GM12878 (cell line): Measurements from ENCODE around the gene ZNF420. TPM values are rescaled to one million over a fixed set of nuclear protein-coding genes. Genes with fewer than 3 reads are reported as not detected.
A peak's percentile ranks its signal among the peaks of the same experiment; 100 is the strongest.

ENCODE experiments used
- ATAC-seq: fragments of 200-7000 bp; cut with Tn5 transposase; 3 replicates; pipeline ENCODE4 v1.9.1; 2020; ENCODE audit warnings: mild to moderate bottlenecking, moderate library complexity
- BruUV-seq: library from RNA; stranded (reverse); fragments of 400-500 nt; replicated peaks from 2 replicates; lab custom pipeline; 2021; lab: Mats Ljungman, UMichigan
- CTCF ChIA-PET: fragments of 300-600 bp; sonication (Branson Sonifier 250); formaldehyde crosslinking; extraction: SDS; loops from one replicate; lab custom pipeline; 2021; ENCODE audit warnings: inconsistent platforms; lab: Yijun Ruan, JAX
- POLR2A ChIA-PET: fragments of 350-600 bp; formaldehyde crosslinking; extraction: SDS; loops from one replicate; lab custom pipeline; 2021; ENCODE audit warnings: inconsistent platforms; lab: Charles Lee
- RAD21 ChIA-PET: fragments of 300-600 bp; sonication (Branson Sonifier 250); formaldehyde crosslinking; loops from one replicate; lab custom pipeline; 2023; ENCODE audit warnings: antibody characterized with exemption; ENCODE audit not compliant: unreplicated experiment; lab: Charles Lee
- SMC1A ChIA-PET: fragments of 300-600 bp; sonication (Branson Sonifier 250); formaldehyde crosslinking; loops from one replicate; lab custom pipeline; 2023; ENCODE audit not compliant: unreplicated experiment, uncharacterized antibody; lab: Charles Lee
- DNase-seq: peaks from one replicate; pipeline ENCODE4 v3.0.0-alpha.2; 2011; ENCODE audit warnings: low read depth, low spot score
- FAIRE-seq: peaks from 3 replicates; lab custom pipeline; 2011; peaks lifted over from hg19 to GRCh38; lab: Jason Lieb, UNC
- H2AFZ ChIP-seq: 2 replicates; pipeline ENCODE4 v1.6.0; 2011; ENCODE audit warnings: low read depth, low read length, control low read depth; ENCODE audit not compliant: control insufficient read depth
- H3K27ac ChIP-seq: 2 replicates; pipeline ENCODE4 v1.5.1; 2011; ENCODE audit warnings: control low read depth; ENCODE audit not compliant: control insufficient read depth, insufficient read depth
- H3K27me3 ChIP-seq, 2 experiments: replicated peaks in 1 of 2; 2 replicates each; pipeline versions ENCODE4 v1.6.0 to v1.6.1; 2011; ENCODE audit warnings: low read length in 1 of 2; ENCODE audit not compliant: control insufficient read depth in 2 of 2, insufficient read depth in 2 of 2
- H3K36me3 ChIP-seq, 2 experiments: 2 replicates each; pipeline ENCODE4 v1.5.1; 2011; ENCODE audit warnings: low read length in 1 of 2; ENCODE audit not compliant: control insufficient read depth in 2 of 2, insufficient read depth in 2 of 2
- H3K4me1 ChIP-seq: 2 replicates; pipeline ENCODE4 v1.6.1; 2011; ENCODE audit warnings: mild to moderate bottlenecking, low read length, moderate library complexity, mixed read lengths; ENCODE audit not compliant: control insufficient read depth, insufficient read depth
- H3K4me2 ChIP-seq: 2 replicates; pipeline ENCODE4 v1.6.0; 2011; ENCODE audit warnings: control low read depth; ENCODE audit not compliant: control insufficient read depth, insufficient read depth
- H3K4me3 ChIP-seq: fragments of 200-600 bp; sonication (generic); 2 replicates; pipeline ENCODE4 v1.5.1; 2016
- H3K79me2 ChIP-seq: 2 replicates; pipeline ENCODE4 v1.6.0; 2011; ENCODE audit warnings: low read length; ENCODE audit not compliant: control insufficient read depth, insufficient read depth
- H3K9ac ChIP-seq: 2 replicates; pipeline ENCODE4 v1.8.0; 2011; ENCODE audit warnings: low read length, control low read depth, mixed read lengths; ENCODE audit not compliant: control insufficient read depth, insufficient read depth
- H3K9me3 ChIP-seq: replicated peaks from 3 replicates; pipeline ENCODE4 v1.5.1; 2011; ENCODE audit warnings: mild to moderate bottlenecking, low read length; ENCODE audit not compliant: control insufficient read depth, insufficient read depth
- H4K20me1 ChIP-seq: 2 replicates; pipeline ENCODE4 v1.6.0; 2011; ENCODE audit not compliant: control insufficient read depth, insufficient read depth
- CREB1 ChIP-seq: IDR thresholded peaks from 2 replicates; pipeline ENCODE4 v1.6.1; 2012; ENCODE audit warnings: low read depth, mild to moderate bottlenecking, inconsistent platforms
- HSF1 ChIP-seq: fragments of 150-350 bp; IDR thresholded peaks from 2 replicates; pipeline ENCODE4 v1.6.1; 2014; ENCODE audit warnings: mild to moderate bottlenecking, low read depth, low read length
- NBN ChIP-seq: fragments of 450-650 bp; IDR thresholded peaks from 2 replicates; pipeline ENCODE4 v1.6.1; 2016
- RUNX3 ChIP-seq: IDR thresholded peaks from 2 replicates; pipeline ENCODE4 v1.6.1; 2012; ENCODE audit warnings: low read length, inconsistent platforms
- SMAD1 ChIP-seq: fragments of 450-650 bp; IDR thresholded peaks from 2 replicates; pipeline ENCODE4 v1.6.1; 2018; ENCODE audit warnings: mild to moderate bottlenecking, low read depth; ENCODE audit not compliant: partially characterized antibody
- SP1 ChIP-seq: IDR thresholded peaks from one replicate; pipeline ENCODE4 v1.6.1; 2011; ENCODE audit warnings: low read depth, low read length
- WRNIP1 ChIP-seq: IDR thresholded peaks from 2 replicates; pipeline ENCODE4 v1.6.1; 2011; ENCODE audit warnings: low read depth, low read length, improper control_type of control experiment, borderline replicate concordance
- WGBS: methylation state at CpG from one replicate; pipeline ENCODE4 v1.1.6; 2016; ENCODE audit warnings: low lambda C conversion rate; ENCODE audit not compliant: insufficient replicate concordance, insufficient coverage; ENCODE audit errors: missing lambda C conversion rate; 5-methylcytosine and 5-hydroxymethylcytosine counted together
- in situ Hi-C: fragments of 300-500 bp; cut with MboI; formaldehyde crosslinking; loops from 9 replicates; pipeline ENCODE4 v1.14.3; 2018; ENCODE audit warnings: mixed read lengths
- intact Hi-C: fragments of 100-400 bp; cut with micrococcal nuclease; formaldehyde crosslinking; loops from one replicate; pipeline ENCODE4 v1.14.2; 2022; ENCODE audit not compliant: unreplicated experiment
- polyA plus RNA-seq, 11 experiments: library from polyadenylated mRNA; depleted of rRNA in 4 of 11; unstranded in 6 of 11; stranded (reverse) in 5 of 11; fragments of >200 nt; fragmentation: Nextera tagmentation in 4 of 11; fragmentation: Illumina TruSeq in 1 of 11; extraction: Ambion mirVana in 4 of 11; extraction: Trizol in 1 of 11; gene quantifications; 1 replicate in 1 of 11; 2 replicates in 10 of 11; pipeline versions ENCODE4 v1.2.1 to v1.2.3, GENCODE V29; 2011 to 2016; ENCODE audit warnings: inconsistent platforms in 2 of 11, missing spikeins in 2 of 11, low read depth in 1 of 11
- total RNA-seq, 4 experiments: library from RNA; depleted of rRNA in 3 of 4; stranded (reverse); fragments of >200 nt in 3 of 4; fragmentation: Illumina TruSeq in 1 of 4; extraction: Trizol in 1 of 4; gene quantifications; 2 replicates each; pipeline versions ENCODE4 v1.2.1 to v1.2.3, GENCODE V29; 2013 to 2021

The ZNF420 gene
- total and polyA plus RNA-seq, 10 of the 15 experiments (the other 5 are each of a cell fraction or from before 2014, with no cell fraction given): 4.5 to 11.4 (median 7.1) TPM

- in situ Hi-C loops (no loop called here), intact Hi-C loops (loop anchor here (5.0 kb wide), 2 partner anchors 95 to 140 kb away; partner anchors contain the start of genes ZNF383 and ZNF585A)
- TSS peak; percentile 94 for BruUV-seq
- Histone ChIP-seq H3K4me1 (peaks cover 6% of the 10 kb centered on the region), H4K20me1 (no peaks in the 10 kb centered on the region), H3K27me3 (no peaks in the 10 kb centered on the region), H3K27ac (peak overlapping the region; percentile 83), H3K9me3 (peaks cover 3% of the 10 kb centered on the region), H3K9ac (peak overlapping the region; percentile 96), H3K79me2 (peaks cover 12% of the 10 kb centered on the region), H2AFZ (peak overlapping the region; percentile 99), H3K4me3 (peak overlapping the region; percentile 88), H3K36me3 (no peaks in the 10 kb centered on the region), H3K4me2 (peak overlapping the region; percentile 83)
- ChIA-PET RAD21 (interaction anchor here (1.1 to 1.3 kb wide), 3 partner anchors 227 to 949 kb away, joined by 3 to 4 read pairs (median 3); partner anchors contain the start of genes ZNF345, ZNF540 and ZNF571), SMC1A (no interaction called here), CTCF (interaction anchor here (0.6 kb wide), 1 partner anchor 26 kb away, joined by 3 read pairs; no protein-coding TSS in a partner anchor), POLR2A (interaction anchor here (0.6 to 2.0 kb wide), 2 partner anchors 227 to 702 kb away, joined by 3 to 5 read pairs; partner anchors contain the start of genes ZNF345 and ZNF573)
- ATAC-seq: no peak
- no peak for FAIRE-seq
- no peak for DNase-seq
- WGBS: 21% methylated on average over 7 of the region's 7 CpGs
- TF ChIP-seq SMAD1: no peak
- peak; percentile 63; the same call in 1 of the 2 replicates for TF ChIP-seq NBN
Observed at GRCh38 chr19:37077501-37077933, 716 bp upstream of the ZNF420 start.

GRCh38 chr19:37078717-37079032 is 442 bp downstream of the ZNF420 start:
- peak; percentile 8 for DNase-seq
- TF ChIP-seq RUNX3: peak; percentile 58
- no peak for TF ChIP-seq CREB1
- TF ChIP-seq HSF1: no peak
- TF ChIP-seq WRNIP1: no peak
- TF ChIP-seq SP1: no peak
- TF ChIP-seq, all 136 proteins: peak for 1
- in situ Hi-C loops: no loop called here
- CTCF ChIA-PET: no interaction called here
- Histone ChIP-seq H4K20me1 (no peaks in the 10 kb centered on the region), H3K9me3 (peaks cover 3% of the 10 kb centered on the region), H3K4me1 (peaks cover 6% of the 10 kb centered on the region), H3K9ac (peak overlapping the region; percentile 96), H3K36me3 (no peaks in the 10 kb centered on the region), H3K27me3 (no peaks in the 10 kb centered on the region), H3K4me3 (peak overlapping the region; percentile 88), H3K27ac (peak overlapping the region; percentile 83), H2AFZ (peak overlapping the region; percentile 99), H3K4me2 (peak overlapping the region; percentile 96), H3K79me2 (peaks cover 12% of the 10 kb centered on the region)
- intact Hi-C loops: loop anchor here (5.0 kb wide), 2 partner anchors 94 to 139 kb away; partner anchors contain the start of genes ZNF383 and ZNF585A
- POLR2A ChIA-PET: interaction anchor here (2.0 kb wide), 1 partner anchor 228 kb away, joined by 5 read pairs; the partner anchor contains the start of gene ZNF345
- ATAC-seq (no peak), FAIRE-seq (no peak)
- BruUV-seq: no TSS peak
- WGBS: 17% methylated on average over 7 of the region's 7 CpGs
- RAD21 ChIA-PET: interaction anchor here (1.1 kb wide), 1 partner anchor 516 kb away, joined by 3 read pairs; the partner anchor contains the start of genes ZNF540 and ZNF571
- SMC1A ChIA-PET: no interaction called here
